IMR-90 (cell line): Measurements from ENCODE around the gene HDX.
"Not testable (repeated sequence)": the region's sequence is repeated elsewhere in the genome, so short reads cannot be mapped to it uniquely, and the experiment has no call there.

Source experiments
- BHLHE40 ChIP-seq: fragments of 150-350 bp; IDR thresholded peaks from 2 replicates; pipeline ENCODE4 v1.6.1; 2016; ENCODE audit warnings: mild to moderate bottlenecking, low read depth, low read length
- CEBPB ChIP-seq: IDR thresholded peaks from 2 replicates; pipeline ENCODE4 v1.6.1; 2012; ENCODE audit warnings: low read depth, low read length, improper control_type of control experiment
- CTCF ChIP-seq: conservative IDR thresholded peaks from 2 replicates; pipeline ENCODE4 v1.5.1; 2012; ENCODE audit warnings: mild to moderate bottlenecking, low read depth, low read length, improper control_type of control experiment
- ELK1 ChIP-seq: fragments of 150-350 bp; IDR thresholded peaks from 2 replicates; pipeline ENCODE4 v1.6.1; 2016; ENCODE audit warnings: low read depth, mild to moderate bottlenecking, low read length, moderate library complexity, borderline replicate concordance
- MAFK ChIP-seq: IDR thresholded peaks from 2 replicates; pipeline ENCODE4 v1.6.1; 2012; ENCODE audit warnings: low read depth, low read length, improper control_type of control experiment
- MAZ ChIP-seq: IDR thresholded peaks from 2 replicates; pipeline ENCODE4 v1.6.1; 2012; ENCODE audit warnings: low read depth, mild to moderate bottlenecking, low read length, improper control_type of control experiment, moderate library complexity, borderline replicate concordance
- MXI1 ChIP-seq: IDR thresholded peaks from 2 replicates; pipeline ENCODE4 v1.6.1; 2012; ENCODE audit warnings: low read depth, mild to moderate bottlenecking, low read length, moderate library complexity, borderline replicate concordance
- POLR2A ChIP-seq: IDR thresholded peaks from 2 replicates; pipeline ENCODE4 v1.6.1; 2012; ENCODE audit warnings: mild to moderate bottlenecking, low read depth, low read length
- RAD21 ChIP-seq: IDR thresholded peaks from 2 replicates; pipeline ENCODE4 v1.6.1; 2012; ENCODE audit warnings: low read length, improper control_type of control experiment
- RCOR1 ChIP-seq: IDR thresholded peaks from 2 replicates; pipeline ENCODE4 v1.6.1; 2012; ENCODE audit warnings: mild to moderate bottlenecking, low read length, improper control_type of control experiment; ENCODE audit not compliant: insufficient replicate concordance

- TF ChIP-seq POLR2A, CTCF, CEBPB, MAFK, MAZ, BHLHE40, RAD21, RCOR1, MXI1, ELK1: not testable (repeated sequence)
Observed at GRCh38 chrX:84537627-84538026, 35.4 kb upstream of the HDX start.
